NB4 (cell line): ENCODE measurements around the gene CASP9.

Experiments used
- DNase-seq: peaks from one replicate; pipeline ENCODE4 v3.0.0; 2010; ENCODE audit warnings: low read depth
- H3K4me3 ChIP-seq: one replicate; pipeline ENCODE4 v1.5.1; 2011; ENCODE audit warnings: mild to moderate bottlenecking, low read depth, low read length, moderate library complexity
- MYC ChIP-seq: IDR thresholded peaks from 2 replicates; pipeline ENCODE4 v1.6.1; 2011; ENCODE audit warnings: low read depth, low read length
- POLR2A ChIP-seq: IDR thresholded peaks from 2 replicates; pipeline ENCODE4 v1.6.1; 2011; ENCODE audit warnings: mild to moderate bottlenecking; ENCODE audit not compliant: insufficient read length; ENCODE audit errors: extremely low read depth
- TF ChIP-seq, protein P1 (sequence below): IDR thresholded peaks from 2 replicates; pipeline ENCODE4 v1.6.1; 2011; ENCODE audit warnings: low read depth, low read length
- TF ChIP-seq, protein P2 (sequence below): IDR thresholded peaks from one replicate; pipeline ENCODE4 v1.5.1; 2012; ENCODE audit warnings: low read depth, low read length

The CASP9 gene

DNA sequence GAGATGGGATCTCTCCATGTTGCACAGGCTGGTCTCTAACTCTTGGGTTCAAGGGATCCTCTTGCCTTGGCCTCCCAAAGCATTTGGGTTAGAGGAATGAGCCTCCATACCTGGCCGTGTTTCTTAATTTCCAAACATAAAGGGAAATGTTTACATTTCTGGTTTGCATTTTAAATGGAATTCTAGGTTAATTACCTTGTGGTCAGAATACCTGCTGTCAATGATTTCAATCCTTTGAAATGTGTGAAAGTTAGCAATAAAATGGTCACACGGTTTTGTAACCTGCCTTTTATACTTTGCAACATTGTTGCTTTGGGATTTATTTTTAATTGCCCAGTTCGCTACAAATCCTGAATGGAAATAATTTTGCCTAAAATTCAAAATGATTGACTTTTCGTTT, 34.5 kb upstream of the CASP9 start:
- H3K4me3 ChIP-seq, result no peak overlapping the region
- TF ChIP-seq POLR2A (no peak), MYC (no peak)
- TF ChIP-seq, protein P1, sequence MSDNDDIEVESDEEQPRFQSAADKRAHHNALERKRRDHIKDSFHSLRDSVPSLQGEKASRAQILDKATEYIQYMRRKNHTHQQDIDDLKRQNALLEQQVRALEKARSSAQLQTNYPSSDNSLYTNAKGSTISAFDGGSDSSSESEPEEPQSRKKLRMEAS, result no peak
- TF ChIP-seq, protein P2, sequence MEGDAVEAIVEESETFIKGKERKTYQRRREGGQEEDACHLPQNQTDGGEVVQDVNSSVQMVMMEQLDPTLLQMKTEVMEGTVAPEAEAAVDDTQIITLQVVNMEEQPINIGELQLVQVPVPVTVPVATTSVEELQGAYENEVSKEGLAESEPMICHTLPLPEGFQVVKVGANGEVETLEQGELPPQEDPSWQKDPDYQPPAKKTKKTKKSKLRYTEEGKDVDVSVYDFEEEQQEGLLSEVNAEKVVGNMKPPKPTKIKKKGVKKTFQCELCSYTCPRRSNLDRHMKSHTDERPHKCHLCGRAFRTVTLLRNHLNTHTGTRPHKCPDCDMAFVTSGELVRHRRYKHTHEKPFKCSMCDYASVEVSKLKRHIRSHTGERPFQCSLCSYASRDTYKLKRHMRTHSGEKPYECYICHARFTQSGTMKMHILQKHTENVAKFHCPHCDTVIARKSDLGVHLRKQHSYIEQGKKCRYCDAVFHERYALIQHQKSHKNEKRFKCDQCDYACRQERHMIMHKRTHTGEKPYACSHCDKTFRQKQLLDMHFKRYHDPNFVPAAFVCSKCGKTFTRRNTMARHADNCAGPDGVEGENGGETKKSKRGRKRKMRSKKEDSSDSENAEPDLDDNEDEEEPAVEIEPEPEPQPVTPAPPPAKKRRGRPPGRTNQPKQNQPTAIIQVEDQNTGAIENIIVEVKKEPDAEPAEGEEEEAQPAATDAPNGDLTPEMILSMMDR, result no peak
- DNase-seq, result no peak

DNA sequence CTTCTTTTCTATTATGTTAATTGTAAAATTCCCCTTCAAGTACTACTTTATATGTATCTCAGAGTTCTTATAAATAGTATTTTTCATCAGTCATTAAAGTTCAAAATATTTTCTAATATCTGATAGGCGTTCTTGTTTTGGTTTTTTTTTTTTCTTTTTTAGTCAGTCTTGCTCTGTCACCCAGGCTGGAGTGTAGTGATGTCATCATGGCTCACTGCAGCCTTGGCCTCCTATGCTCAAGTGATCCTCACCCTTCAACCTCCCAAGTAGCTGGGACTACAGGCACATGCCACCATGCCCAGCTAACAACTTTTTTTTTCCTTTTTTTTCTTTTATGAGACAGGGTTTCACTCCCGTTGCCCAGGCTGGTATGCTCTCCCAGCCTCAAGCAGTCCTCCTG, 33.6 kb upstream of the CASP9 start:
- TF ChIP-seq, protein P1, result no peak
- no peak for TF ChIP-seq POLR2A
- H3K4me3 ChIP-seq, result no peak overlapping the region
- no peak for DNase-seq

DNA sequence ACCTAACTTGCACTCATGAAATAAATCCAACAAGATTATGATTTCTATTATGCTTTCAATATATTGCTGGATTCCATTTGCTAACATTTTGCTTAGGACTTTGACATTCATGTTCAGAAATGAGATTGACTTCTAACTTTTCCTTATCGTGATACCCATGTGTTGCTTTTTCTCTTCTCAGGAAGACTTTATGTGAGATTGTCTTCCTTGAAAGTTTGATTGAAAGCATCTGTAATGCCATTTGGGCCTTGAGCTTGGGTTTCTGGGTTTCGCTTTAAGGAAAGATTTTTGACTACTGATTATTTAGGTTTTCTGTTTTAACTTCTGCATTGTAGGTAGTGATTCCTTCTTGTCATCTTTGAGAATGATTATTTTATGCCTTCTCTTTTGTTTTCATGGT, 33.0 kb upstream of the CASP9 start:
- TF ChIP-seq, protein P2, result no peak
- TF ChIP-seq, protein P1, result no peak
- TF ChIP-seq MYC (no peak), POLR2A (no peak)
- no peak overlapping the region for H3K4me3 ChIP-seq

DNA sequence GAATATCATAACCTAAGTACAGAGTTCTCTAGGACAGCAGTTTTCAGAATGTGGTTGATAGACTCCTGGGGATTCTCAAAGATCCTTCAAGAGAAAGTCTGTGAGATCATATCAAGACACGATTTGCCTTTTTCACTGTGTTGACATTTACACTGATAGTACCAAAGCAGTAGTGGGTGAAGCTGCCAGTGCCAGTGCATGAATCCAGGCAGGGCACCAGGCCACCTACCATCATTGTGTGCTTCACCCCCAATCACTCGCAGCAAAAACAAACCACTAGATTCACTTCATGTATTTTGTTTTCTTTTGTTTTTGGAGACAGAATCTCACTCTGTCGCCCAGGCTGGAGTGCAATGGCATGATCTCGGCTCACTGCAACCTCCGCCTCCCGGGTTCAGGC, 26.6 kb upstream of the CASP9 start:
- no peak for TF ChIP-seq POLR2A
- no peak for TF ChIP-seq MYC
- TF ChIP-seq, protein P2, result no peak
- TF ChIP-seq, protein P1, result no peak
- DNase-seq, result no peak
- no peak overlapping the region for H3K4me3 ChIP-seq

More for the DNA sequence above, 33.0 kb upstream of the CASP9 start:
- DNase-seq, result no peak

DNA sequence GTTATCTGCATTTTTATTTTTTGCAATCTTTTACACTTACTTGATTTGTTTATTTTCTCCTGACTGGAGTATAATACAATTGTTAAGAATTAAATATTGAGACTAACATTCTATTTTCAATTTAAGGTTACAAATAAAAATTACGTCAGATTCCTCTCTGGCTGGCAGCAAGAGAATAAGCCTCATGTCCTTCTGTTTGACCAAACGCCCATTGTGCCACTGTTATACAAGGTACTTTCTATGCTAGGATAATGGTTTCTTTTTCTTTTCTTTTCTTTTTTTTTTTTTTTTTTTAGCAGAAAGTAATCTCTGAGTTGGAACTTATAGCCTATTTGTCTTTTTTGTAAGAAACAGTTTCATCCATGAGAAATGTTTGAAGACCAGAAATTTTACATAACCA, 22.6 kb upstream of the CASP9 start:
- DNase-seq, result no peak
- no peak overlapping the region for H3K4me3 ChIP-seq
- TF ChIP-seq POLR2A, result no peak
- TF ChIP-seq, protein P2, result no peak
- no peak for TF ChIP-seq MYC
- TF ChIP-seq, protein P1, result no peak

DNA sequence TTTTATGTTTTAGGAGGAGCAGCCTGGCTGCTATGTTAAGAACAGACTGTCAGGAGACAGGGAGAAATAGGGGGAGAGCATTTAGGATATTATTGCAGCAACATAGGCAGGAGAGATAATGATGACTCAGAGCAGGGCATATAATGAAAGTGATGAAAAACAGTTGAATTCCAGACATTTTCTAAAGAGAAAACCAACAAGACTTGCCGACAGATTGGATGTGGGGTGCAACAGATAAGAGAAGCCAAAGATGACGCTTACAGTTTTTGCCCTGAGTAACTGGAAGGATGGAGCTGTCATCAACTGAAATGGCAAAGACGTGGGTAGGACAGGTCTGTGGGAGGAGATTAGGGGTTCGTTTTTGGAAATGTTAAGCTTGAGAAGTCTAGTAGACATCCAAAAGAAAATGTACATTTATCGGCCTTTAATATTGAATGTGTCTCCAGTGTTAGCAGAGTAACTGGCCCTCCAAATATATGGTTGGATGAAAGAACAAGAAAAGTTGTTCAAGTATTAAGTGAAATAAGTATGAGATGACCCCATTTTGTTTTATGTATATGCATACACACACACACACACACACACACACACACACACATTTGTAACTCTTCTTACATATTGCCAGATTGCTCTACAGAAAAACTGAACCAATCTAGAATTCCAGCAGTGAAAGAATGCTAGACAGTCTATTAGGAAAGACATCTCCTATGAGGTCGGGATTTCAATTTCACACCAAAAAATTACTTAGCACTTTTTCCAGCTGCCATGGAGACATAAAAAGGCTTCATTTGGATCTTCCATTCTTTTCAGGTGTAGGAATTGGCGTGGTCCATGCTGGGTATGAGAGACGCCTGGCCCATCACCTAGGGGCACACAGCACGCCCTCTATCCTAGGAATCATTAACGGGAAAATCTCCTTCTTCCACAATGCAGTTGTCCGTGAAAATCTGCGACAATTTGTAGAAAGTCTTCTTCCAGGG, 19.9 kb upstream of the CASP9 start:
- TF ChIP-seq, protein P1, result no peak
- TF ChIP-seq, protein P2, result no peak
- TF ChIP-seq MYC (no peak), POLR2A (no peak)
- no peak for DNase-seq
- H3K4me3 ChIP-seq, result no peak overlapping the region
